K562 (cell line): Measurements from ENCODE around the gene SEPHS2. TPM values are rescaled to one million over a fixed set of nuclear protein-coding genes. Genes with fewer than 3 reads are reported as not detected.

Experiments
- ATAC-seq: fragments of 200-7000 bp; cut with Tn5 transposase; 3 replicates; pipeline ENCODE4 v1.9.1; 2020; ENCODE audit warnings: moderate library complexity
- BruUV-seq: library from RNA; stranded (reverse); fragments of 400-500 nt; replicated peaks from 2 replicates; lab custom pipeline; 2021; lab: Mats Ljungman, UMichigan
- CTCF ChIA-PET: fragments of 300-600 bp; formaldehyde crosslinking; extraction: SDS; loops from one replicate; lab custom pipeline; 2021; ENCODE audit warnings: low intra/inter-chr PET ratio; lab: Yijun Ruan, JAX
- POLR2A ChIA-PET: fragments of 300-600, 350-650 bp; sonication (Branson Sonifier 250); formaldehyde crosslinking; extraction: SDS; loops from one replicate; lab custom pipeline; 2021; ENCODE audit warnings: antibody characterized with exemption, inconsistent platforms; lab: Yijun Ruan, JAX
- DNase-seq, 4 experiments: peaks; one replicate each; pipeline versions ENCODE4 v3.0.0 to v3.0.0-alpha.2; 2011 to 2018; ENCODE audit warnings: low spot score in 3 of 4, mixed read lengths in 3 of 4; ENCODE audit errors: extremely low read depth in 1 of 4
- FAIRE-seq: peaks from 2 replicates; lab custom pipeline; 2011; peaks lifted over from hg19 to GRCh38; lab: Jason Lieb, UNC
- H2AFZ ChIP-seq: 2 replicates; pipeline ENCODE4 v1.6.0; 2011; ENCODE audit warnings: low read depth, low read length, control low read depth, inconsistent platforms
- H3K27ac ChIP-seq: fragments of 200-600 bp; 3 replicates; pipeline ENCODE4 v1.8.0; 2011; ENCODE audit warnings: low read depth, mild to moderate bottlenecking, control low read depth, inconsistent platforms, low read length, moderate library complexity, mixed read lengths; ENCODE audit errors: extremely low read depth
- H3K27me3 ChIP-seq, 2 experiments: fragments of 300-600 bp in 1 of 2; 2 replicates in 1 of 2; 3 replicates in 1 of 2; pipeline versions ENCODE4 v1.6.0 to v1.8.0; 2011; ENCODE audit warnings: inconsistent platforms in 2 of 2, low read length in 2 of 2, mild to moderate bottlenecking in 1 of 2, mixed read lengths in 1 of 2, moderate library complexity in 1 of 2; ENCODE audit not compliant: control insufficient read depth in 2 of 2, insufficient read depth in 2 of 2
- H3K36me3 ChIP-seq: fragments of 300-600 bp; 3 replicates; pipeline ENCODE4 v1.8.0; 2011; ENCODE audit warnings: mild to moderate bottlenecking, low read length, inconsistent platforms; ENCODE audit not compliant: control insufficient read depth, insufficient read depth
- H3K4me1 ChIP-seq, 2 experiments: fragments of 200-600 bp in 1 of 2; replicated peaks in 1 of 2; 2 replicates in 1 of 2; 3 replicates in 1 of 2; pipeline versions ENCODE4 v1.5.1 to v1.8.0; 2011; ENCODE audit warnings: inconsistent platforms in 2 of 2, low read length in 2 of 2, mild to moderate bottlenecking in 1 of 2, mixed read lengths in 1 of 2, moderate library complexity in 1 of 2; ENCODE audit not compliant: control insufficient read depth in 2 of 2, insufficient read depth in 2 of 2
- H3K4me2 ChIP-seq: 2 replicates; pipeline ENCODE4 v1.6.1; 2011; ENCODE audit warnings: low read length, control low read depth, inconsistent platforms, mixed read lengths; ENCODE audit not compliant: insufficient read depth
- H3K4me3 ChIP-seq: fragments of 200-600 bp; sonication (generic), shearing (Covaris generic); 2 replicates; pipeline ENCODE4 v1.5.1; 2016; ENCODE audit warnings: control low read depth, inconsistent platforms
- H3K79me2 ChIP-seq: fragments of 200-600 bp; 3 replicates; pipeline ENCODE4 v1.8.0; 2011; ENCODE audit warnings: low read length, inconsistent platforms; ENCODE audit not compliant: control insufficient read depth, insufficient read depth
- H3K9ac ChIP-seq, 2 experiments: 2 replicates each; pipeline versions ENCODE4 v1.6.0 to v1.6.1; 2011; ENCODE audit warnings: low read depth in 2 of 2, low read length in 2 of 2, control low read depth in 1 of 2, inconsistent platforms in 1 of 2, mild to moderate bottlenecking in 1 of 2, mixed read lengths in 1 of 2; ENCODE audit not compliant: insufficient read depth in 1 of 2
- H3K9me1 ChIP-seq: one replicate; pipeline ENCODE4 v1.6.0; 2011; ENCODE audit warnings: inconsistent platforms, mild to moderate bottlenecking, low read length, moderate library complexity; ENCODE audit not compliant: control insufficient read depth, insufficient read depth
- H3K9me3 ChIP-seq: replicated peaks from 2 replicates; pipeline ENCODE4 v1.5.1; 2011; ENCODE audit warnings: low read depth, low read length, inconsistent platforms; ENCODE audit not compliant: control insufficient read depth, insufficient read depth
- H4K20me1 ChIP-seq: replicated peaks from 2 replicates; pipeline ENCODE4 v1.6.1; 2011; ENCODE audit warnings: low read length, inconsistent platforms, mixed read lengths; ENCODE audit not compliant: control insufficient read depth, insufficient read depth
- ADNP ChIP-seq: fragments of 200-800 bp; sonication (Bioruptor generic); IDR thresholded peaks from 2 replicates; pipeline ENCODE4 v1.6.1; 2016; ENCODE audit warnings: missing genetic modification characterization, missing compliant biosample characterization
- BRF2 ChIP-seq: IDR thresholded peaks from 3 replicates; pipeline ENCODE4 v1.6.1; 2011; ENCODE audit warnings: borderline replicate concordance, mild to moderate bottlenecking; ENCODE audit not compliant: insufficient read length, insufficient read depth
- CHD1 ChIP-seq: fragments of 200-600 bp; sonication (generic); IDR thresholded peaks from one replicate; pipeline ENCODE4 v1.6.1; 2012; ENCODE audit warnings: mild to moderate bottlenecking, moderate library complexity, low read length, inconsistent platforms
- DMBX1 ChIP-seq: fragments of 250-450 bp; sonication (Bioruptor Pico); IDR thresholded peaks from 2 replicates; pipeline ENCODE4 v1.8.0; 2022; ENCODE audit warnings: inconsistent platforms, mild to moderate bottlenecking, moderate library complexity, borderline replicate concordance
- ESRRA ChIP-seq: fragments of 450-650 bp; IDR thresholded peaks from 2 replicates; pipeline ENCODE4 v1.6.1; 2014; ENCODE audit warnings: low read depth, mild to moderate bottlenecking, moderate library complexity, borderline replicate concordance
- FOXA3 ChIP-seq, 2 experiments: fragments of 450-650 bp in 1 of 2; sonication (generic) in 1 of 2; formaldehyde crosslinking; IDR thresholded peaks in 1 of 2; conservative IDR thresholded peaks in 1 of 2; 2 replicates each; pipeline versions ENCODE4 v1.4.0 to v1.8.0; 2020 to 2022; ENCODE audit warnings: mild to moderate bottlenecking in 2 of 2, missing genetic modification reagents in 1 of 2
- HMBOX1 ChIP-seq: sonication (generic); IDR thresholded peaks from 2 replicates; pipeline ENCODE4 v1.6.1; 2016
- RBM14 ChIP-seq: fragments of 200-400 bp; formaldehyde crosslinking; IDR thresholded peaks from 2 replicates; pipeline ENCODE4 v1.6.1; 2018; ENCODE audit warnings: low read depth, mild to moderate bottlenecking, low read length, moderate library complexity, borderline replicate concordance; ENCODE audit not compliant: insufficient read depth
- RFX1 ChIP-seq: fragments of 450-650 bp; IDR thresholded peaks from 2 replicates; pipeline ENCODE4 v1.6.1; 2016; ENCODE audit warnings: mild to moderate bottlenecking, moderate library complexity
- RNF219 ChIP-seq: fragments of 250-450 bp; sonication (Bioruptor Pico); IDR thresholded peaks from 2 replicates; pipeline ENCODE4 v1.5.0; 2022; ENCODE audit warnings: mild to moderate bottlenecking
- SAFB2 ChIP-seq: fragments of 200-400 bp; formaldehyde crosslinking; IDR thresholded peaks from 2 replicates; pipeline ENCODE4 v1.6.1; 2018; ENCODE audit warnings: borderline replicate concordance, low read length, low read depth, moderate library complexity; ENCODE audit not compliant: severe bottlenecking
- SMC3 ChIP-seq: conservative IDR thresholded peaks from 2 replicates; pipeline ENCODE4 v1.6.1; 2011; ENCODE audit warnings: low read depth, low read length, improper control_type of control experiment; ENCODE audit not compliant: insufficient read depth
- ZBTB7A ChIP-seq: IDR thresholded peaks from 2 replicates; pipeline ENCODE4 v1.6.1; 2011; ENCODE audit warnings: low read depth, mild to moderate bottlenecking, low read length, moderate library complexity, borderline replicate concordance; ENCODE audit not compliant: control insufficient read depth
- ZC3H4 ChIP-seq: sonication (generic); formaldehyde crosslinking; IDR thresholded peaks from 2 replicates; pipeline ENCODE4 v1.9.0; 2021; ENCODE audit warnings: missing genetic modification reagents, borderline replicate concordance
- ZNF384 ChIP-seq: IDR thresholded peaks from 2 replicates; pipeline ENCODE4 v1.6.1; 2012; ENCODE audit warnings: low read depth, low read length, improper control_type of control experiment
- ZNF589 ChIP-seq: fragments of 200-800 bp; sonication (Bioruptor generic); IDR thresholded peaks from 2 replicates; pipeline ENCODE4 v1.6.1; 2016; ENCODE audit warnings: low read depth, missing genetic modification characterization, missing compliant biosample characterization
- ZNF766 ChIP-seq: fragments of 200-800 bp; sonication (Bioruptor generic); conservative IDR thresholded peaks from 2 replicates; pipeline ENCODE4 v1.6.1; 2016; ENCODE audit warnings: missing genetic modification characterization, missing compliant biosample characterization
- WGBS: fragments of 100-300 bp; shearing (Covaris generic); methylation state at CpG from one replicate; pipeline ENCODE4 v1.1.6; 2016; ENCODE audit warnings: low coverage, mixed read lengths; ENCODE audit not compliant: insufficient coverage; ENCODE audit errors: missing lambda C conversion rate; 5-methylcytosine and 5-hydroxymethylcytosine counted together
- in situ Hi-C: fragments of 300-500 bp; cut with MboI; formaldehyde crosslinking; loops from 4 replicates; pipeline ENCODE4 v1.15.0; 2018; ENCODE audit warnings: inconsistent platforms, mixed read lengths
- intact Hi-C: fragments of 100-400 bp; cut with micrococcal nuclease; formaldehyde crosslinking; loops from 2 replicates; pipeline ENCODE4 v1.14.2; 2022
- polyA plus RNA-seq, 8 experiments: library from polyadenylated mRNA; depleted of rRNA in 4 of 8; stranded (reverse) in 5 of 8; unstranded in 3 of 8; fragments of >200 nt; fragmentation: Nextera tagmentation in 2 of 8; fragmentation: Illumina TruSeq in 1 of 8; extraction: Ambion mirVana in 2 of 8; extraction: Trizol in 1 of 8; gene quantifications; 2 replicates each; pipeline versions ENCODE4 v1.2.1 to v1.2.3, GENCODE V29; 2011 to 2014; ENCODE audit warnings: inconsistent platforms in 1 of 8, missing spikeins in 1 of 8
- total RNA-seq, 7 experiments: library from RNA; depleted of rRNA in 6 of 7; stranded (reverse); fragments of >200 nt in 6 of 7; fragmentation: Illumina TruSeq in 2 of 7; extraction: Trizol in 2 of 7; gene quantifications; 2 replicates each; pipeline versions ENCODE4 v1.2.1 to v1.2.3, GENCODE V29; 2011 to 2021; ENCODE audit warnings: low replicate concordance in 1 of 7

The SEPHS2 gene
- total and polyA plus RNA-seq, 9 of the 15 experiments (the other 6 are each of a cell fraction or from before 2014, with no cell fraction given), result 20.9 to 90.6 (median 43.4) TPM

GRCh38 chr16:30447512-30448226, 2.0 kb upstream of the SEPHS2 start:
- WGBS, result 78% methylated on average over 12 of the region's 12 CpGs
- no peak overlapping the region for H3K27ac ChIP-seq
- FAIRE-seq (no peak), ATAC-seq (no peak), DNase-seq (no peak)
- ChIA-PET POLR2A (interaction anchor here (0.6 to 1.2 kb wide), 3 partner anchors 13 to 93 kb away, joined by 3 read pairs; no protein-coding TSS in a partner anchor), CTCF (no interaction called here)
- intact Hi-C loops (loop anchor here (2.0 kb wide), 1 partner anchor 87 kb away; the partner anchor contains the start of gene ZNF747), in situ Hi-C loops (no loop called here)
- no peak overlapping the region for H3K4me3 ChIP-seq
- peaks cover 8 to 16% of the 10 kb centered on the region in 2 experiments; a peak in 4 of 5 replicates for H3K4me1 ChIP-seq
- no peaks in the 10 kb centered on the region for H3K9me3 ChIP-seq
- H3K27me3 ChIP-seq, result no peaks in the 10 kb centered on the region
- no peaks in the 10 kb centered on the region for H3K9me1 ChIP-seq
- 0 out of 2 replicates have a peak, but pooled peaks cover 7% of the 10 kb centered on the region for H4K20me1 ChIP-seq
- H3K36me3 ChIP-seq, result peaks cover 23% of the 10 kb centered on the region
- BruUV-seq, result no TSS peak
- H3K79me2 ChIP-seq, result peaks cover 33% of the 10 kb centered on the region
- H3K4me2 ChIP-seq, result no peak overlapping the region
- H3K9ac ChIP-seq, result no peak overlapping the region
- H2AFZ ChIP-seq, result no peak overlapping the region
- TF ChIP-seq DMBX1 (CRISPR knock-in tag), result no peak
- no peak for TF ChIP-seq RFX1
- no peak for TF ChIP-seq CHD1
- peak; percentile 24; the same call in 1 of the 2 replicates for TF ChIP-seq ESRRA
- no peak for TF ChIP-seq ZC3H4 (CRISPR knock-in tag)
- no peak for TF ChIP-seq ZNF384
- peak; percentile 51; the same call in 1 of the 2 replicates for TF ChIP-seq ZNF766
- TF ChIP-seq ZNF589 (CRISPR knock-in tag), result no peak
- no peak for TF ChIP-seq SMC3
- no peak for TF ChIP-seq BRF2
- no peak for TF ChIP-seq SAFB2
- no peak for TF ChIP-seq ADNP (tag)
- no peak for TF ChIP-seq ZBTB7A
- no peak for TF ChIP-seq FOXA3 (CRISPR knock-in tag; conservative IDR thresholded peaks at IDR 0.05 in 1 of 2, IDR thresholded peaks at IDR 0.05 in 1 of 2)
- no peak for TF ChIP-seq RBM14
- peak; percentile 42 for TF ChIP-seq HMBOX1
- TF ChIP-seq RNF219 (CRISPR knock-in tag), result no peak
